Natural killer cell (primary cell): ENCODE measurements around the gene RRN3. TPM values are rescaled to one million over a fixed set of nuclear protein-coding genes. Genes with fewer than 3 reads are reported as not detected.
"Not testable (repeated sequence)": the region's sequence is repeated elsewhere in the genome, so short reads cannot be mapped to it uniquely, and the experiment has no call there.

ENCODE experiments used
- ATAC-seq, 3 donors: fragments of 150-1000 bp in 2 of 3; fragments of 200-7000 bp in 1 of 3; cut with Tn5 transposase; 1 replicate in 1 of 3; 2 replicates in 2 of 3; pipeline ENCODE4 v1.10.0; 2021; ENCODE audit warnings: mild to moderate bottlenecking in 2 of 3, moderate library complexity in 2 of 3
- DNase-seq, 2 donors: peaks; one replicate each; pipeline versions ENCODE4 v3.0.0 to v3.0.0-alpha.2; 2013 to 2021; ENCODE audit warnings: mixed read lengths in 1 of 2
- H3K27ac ChIP-seq: one replicate; pipeline ENCODE4 v1.5.1; 2013; ENCODE audit warnings: mild to moderate bottlenecking, low read length
- H3K27me3 ChIP-seq: one replicate; pipeline ENCODE4 v1.6.1; 2013; ENCODE audit warnings: low read length; ENCODE audit not compliant: control insufficient read depth, insufficient read depth
- H3K36me3 ChIP-seq: one replicate; pipeline ENCODE4 v1.6.1; 2013; ENCODE audit warnings: low read length; ENCODE audit not compliant: control insufficient read depth, insufficient read depth
- H3K4me1 ChIP-seq: one replicate; pipeline ENCODE4 v1.6.1; 2013; ENCODE audit warnings: low read length; ENCODE audit not compliant: control insufficient read depth, insufficient read depth
- H3K4me3 ChIP-seq: one replicate; pipeline ENCODE4 v1.5.1; 2013; ENCODE audit warnings: low read length
- H3K9me3 ChIP-seq: one replicate; pipeline ENCODE4 v1.6.1; 2013; ENCODE audit warnings: low read length; ENCODE audit not compliant: control insufficient read depth, insufficient read depth
- H3K27ac Mint-ChIP-seq, 2 donors: one replicate each; pipeline ENCODE4 v1.8.0; 2022; ENCODE audit warnings: mild to moderate bottlenecking in 2 of 2, mixed read lengths in 2 of 2, moderate library complexity in 1 of 2
- H3K27me3 Mint-ChIP-seq, 2 donors: one replicate each; pipeline ENCODE4 v1.8.0; 2022; ENCODE audit warnings: low read depth in 2 of 2, mixed read lengths in 2 of 2
- H3K36me3 Mint-ChIP-seq: one replicate; pipeline ENCODE4 v1.8.0; 2022; ENCODE audit warnings: mixed read lengths
- H3K4me1 Mint-ChIP-seq, 2 donors: one replicate each; pipeline ENCODE4 v1.8.0; 2022; ENCODE audit warnings: mixed read lengths in 2 of 2
- H3K4me3 Mint-ChIP-seq: one replicate; pipeline ENCODE4 v1.8.0; 2022; ENCODE audit warnings: mild to moderate bottlenecking, moderate library complexity, mixed read lengths
- H3K9me3 Mint-ChIP-seq, 2 donors: one replicate each; pipeline ENCODE4 v1.8.0; 2022; ENCODE audit warnings: mixed read lengths in 2 of 2
- CTCF ChIP-seq: fragments of 200-600 bp; IDR thresholded peaks from one replicate; pipeline ENCODE4 v1.8.0; 2022; ENCODE audit warnings: antibody characterized with exemption
- WGBS: methylation state at CpG from one replicate; pipeline ENCODE4 v1.1.7; 2013; ENCODE audit warnings: missing lambda C conversion rate; ENCODE audit not compliant: insufficient coverage; 5-methylcytosine and 5-hydroxymethylcytosine counted together
- intact Hi-C: fragments of 100-400 bp; cut with micrococcal nuclease; formaldehyde crosslinking; loops from one replicate; pipeline ENCODE4 v1.14.2; 2022
- total RNA-seq, 4 donors: library from RNA; stranded (reverse); fragments of 120-200 nt in 1 of 4; gene quantifications; one replicate each; pipeline versions ENCODE4 v1.2.3 to v1.2.4, GENCODE V29; 2013 to 2022

Gene RRN3
- total RNA-seq, 3 donors from 2014 or later (not counting 1 experiment from before 2014, with no cell fraction given) = 40.8 to 45.3 (median 43.4) TPM

- intact Hi-C loops = no loop called here
- H3K27ac ChIP-seq = no peak overlapping the region
Observed at GRCh38 chr16:15052747-15053476, 41.2 kb downstream of the RRN3 start.

GRCh38 chr16:15051387-15051951 lies 42.6 kb downstream of the RRN3 start:
- H3K27me3 Mint-ChIP-seq = no peaks in the 10 kb centered on the region
- no peak overlapping the region for H3K4me3 Mint-ChIP-seq
- Histone ChIP-seq H3K4me3 (no peak overlapping the region), H3K27ac (no peak overlapping the region), H3K27me3 (no peaks in the 10 kb centered on the region), H3K4me1 (peaks cover 18% of the 10 kb centered on the region), H3K9me3 (no peaks in the 10 kb centered on the region), H3K36me3 (peaks cover 4% of the 10 kb centered on the region)
- ATAC-seq = no peak
- H3K27ac Mint-ChIP-seq = peak overlapping the region in 1 of 2 donors; percentile 58
- H3K9me3 Mint-ChIP-seq = no peaks in the 10 kb centered on the region
- WGBS = 92% methylated on average over 9 of the region's 9 CpGs
- intact Hi-C loops = no loop called here
- no peak for DNase-seq
- no peaks in the 10 kb centered on the region for H3K36me3 Mint-ChIP-seq
- H3K4me1 Mint-ChIP-seq = peaks cover 16 to 20% of the 10 kb centered on the region in 2 donors
- no peak for TF ChIP-seq CTCF

More at GRCh38 chr16:15052747-15053476, 41.2 kb downstream of the RRN3 start:
- DNase-seq (no peak), ATAC-seq (no peak)
- no peaks in the 10 kb centered on the region for H3K36me3 Mint-ChIP-seq
- Histone ChIP-seq H3K27me3 (no peaks in the 10 kb centered on the region), H3K9me3 (no peaks in the 10 kb centered on the region), H3K4me3 (no peak overlapping the region), H3K36me3 (no peaks in the 10 kb centered on the region), H3K4me1 (peaks cover 19% of the 10 kb centered on the region)
- H3K9me3 Mint-ChIP-seq = no peaks in the 10 kb centered on the region
- H3K4me1 Mint-ChIP-seq = peaks cover 16 to 20% of the 10 kb centered on the region in 2 donors
- TF ChIP-seq CTCF = no peak
- no peak overlapping the region for H3K27ac Mint-ChIP-seq
- H3K4me3 Mint-ChIP-seq = peak overlapping the region; percentile 17
- H3K27me3 Mint-ChIP-seq = no peaks in the 10 kb centered on the region
- 89% methylated on average over 9 of the region's 10 CpGs for WGBS

- H3K9me3 Mint-ChIP-seq, H3K36me3 ChIP-seq, ATAC-seq, H3K4me3 ChIP-seq, H3K27ac Mint-ChIP-seq, intact Hi-C loops, H3K27me3 ChIP-seq, H3K27me3 Mint-ChIP-seq, DNase-seq, H3K36me3 Mint-ChIP-seq, H3K9me3 ChIP-seq, H3K4me3 Mint-ChIP-seq, H3K27ac ChIP-seq: not testable (repeated sequence)
- H3K4me1 ChIP-seq = peaks cover 12% of the 10 kb centered on the region
- peaks cover 16% of the 10 kb centered on the region in 2 donors for H3K4me1 Mint-ChIP-seq
- 88% methylated on average over 1 of the region's 1 CpG for WGBS
Observed at GRCh38 chr16:15050440-15050839, 43.6 kb downstream of the RRN3 start.

GRCh38 chr16:15049581-15050180 lies 44.4 kb downstream of the RRN3 start:
- no peaks in the 10 kb centered on the region for H3K27me3 ChIP-seq
- no peak for TF ChIP-seq CTCF
- Mint-ChIP-seq H3K36me3 (no peaks in the 10 kb centered on the region), H3K4me3 (no peak overlapping the region), H3K9me3 (no peaks in the 10 kb centered on the region), H3K27me3 (no peaks in the 10 kb centered on the region), H3K27ac (no peak overlapping the region), H3K4me1 (peaks cover 9 to 10% of the 10 kb centered on the region in 2 donors)
- intact Hi-C loops = no loop called here
- no peak for ATAC-seq
- H3K4me3 ChIP-seq = no peak overlapping the region
- 96% methylated on average over 2 of the region's 3 CpGs for WGBS
- H3K27ac ChIP-seq = no peak overlapping the region
- no peaks in the 10 kb centered on the region for H3K9me3 ChIP-seq
- H3K4me1 ChIP-seq = peaks cover 5% of the 10 kb centered on the region
- no peak for DNase-seq
- H3K36me3 ChIP-seq = peaks cover 4% of the 10 kb centered on the region
